DND-41 (cell line): ENCODE results near the gene TLCD2.

Experiments
- CTCF ChIP-seq: IDR thresholded peaks from 2 replicates; pipeline ENCODE4 v1.5.1; 2012; ENCODE audit warnings: borderline replicate concordance, low read length, moderate library complexity, mild to moderate bottlenecking; ENCODE audit not compliant: poor library complexity, severe bottlenecking; ENCODE audit errors: extremely low read depth
- EZH2 ChIP-seq: IDR thresholded peaks from 3 replicates; pipeline ENCODE4 v1.6.1; 2012; ENCODE audit warnings: borderline replicate concordance, low read depth, mild to moderate bottlenecking, moderate library complexity, low read length, inconsistent platforms; ENCODE audit not compliant: severe bottlenecking

- TF ChIP-seq CTCF (no peak), EZH2 (no peak)
Measured at GRCh38 chr17:1755827-1756262, 45.7 kb upstream of the TLCD2 start.
